Tibial artery (tissue), 4 donors: ENCODE data around the gene IL22RA2.

Experiments used
- DNase-seq, 2 donors: peaks; one replicate each; pipeline ENCODE4 v3.0.0-alpha.2; 2019
- H3K27ac ChIP-seq, 2 donors: fragments of 200-600 bp; sonication (generic) in 1 of 2; 1 replicate in 1 of 2; 2 replicates in 1 of 2; pipeline ENCODE4 v1.5.1; 2018 to 2019; ENCODE audit warnings: mild to moderate bottlenecking in 1 of 2
- H3K27me3 ChIP-seq, 2 donors: fragments of 200-600 bp; sonication (generic) in 1 of 2; one replicate each; pipeline versions ENCODE4 v1.5.1 to v1.6.0; 2016 to 2019
- H3K36me3 ChIP-seq, 3 donors: fragments of 200-600 bp; sonication (generic) in 2 of 3; one replicate each; pipeline ENCODE4 v1.5.1; 2016 to 2019; ENCODE audit warnings: mild to moderate bottlenecking in 2 of 3
- H3K4me1 ChIP-seq, 4 donors: fragments of 200-600 bp; sonication (generic) in 2 of 4; 1 replicate in 3 of 4; 2 replicates in 1 of 4; pipeline ENCODE4 v1.5.1; 2016 to 2019
- H3K4me3 ChIP-seq, 2 donors: fragments of 200-600 bp; sonication (generic) in 1 of 2; 1 replicate in 1 of 2; 2 replicates in 1 of 2; pipeline ENCODE4 v1.5.1; 2018 to 2019; ENCODE audit warnings: mild to moderate bottlenecking in 2 of 2
- H3K9me3 ChIP-seq, 3 donors: fragments of 200-600 bp; sonication (generic) in 1 of 3; one replicate each; pipeline ENCODE4 v1.5.1; 2016 to 2019
- intact Hi-C: fragments of 100-400 bp; cut with DNase I; formaldehyde crosslinking; loops from one replicate; pipeline ENCODE4 v1.15.0; 2023; ENCODE audit warnings: low total_unique reads
- TF ChIP-seq, protein P1 (sequence below), 2 experiments: fragments of 200-600 bp in 1 of 2; fragments of 450-650 bp in 1 of 2; IDR thresholded peaks; one replicate each; pipeline ENCODE4 v1.5.1; 2017 to 2019; ENCODE audit warnings: antibody characterized with exemption in 2 of 2, mild to moderate bottlenecking in 1 of 2, moderate library complexity in 1 of 2

IL22RA2 gene

DNA sequence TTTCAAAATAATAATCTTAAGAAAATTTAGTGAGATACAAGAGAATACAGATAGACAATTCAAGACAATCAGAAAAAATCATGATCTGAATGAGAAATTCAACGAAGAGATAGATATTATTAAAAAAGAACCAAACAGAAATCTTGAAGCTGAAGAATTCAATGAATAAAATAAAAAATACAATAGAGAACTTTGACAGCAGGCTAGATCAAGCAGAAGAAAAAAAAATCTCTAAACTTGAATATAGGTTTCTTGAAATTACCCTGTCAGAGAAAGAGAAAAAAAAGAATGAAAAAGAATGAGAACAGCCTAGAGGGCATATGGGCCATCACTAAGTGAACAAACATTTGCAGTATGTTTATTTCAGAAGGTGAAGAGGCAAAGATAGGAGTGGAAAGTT, 39.0 kb downstream of the IL22RA2 start:
- no peaks in the 10 kb centered on the region for H3K4me1 ChIP-seq
- H3K4me3 ChIP-seq = no peak overlapping the region
- DNase-seq = no peak
- H3K9me3 ChIP-seq = peaks cover 0 to 10% (median 8%) of the 10 kb centered on the region in 3 donors
- TF ChIP-seq, protein P1, sequence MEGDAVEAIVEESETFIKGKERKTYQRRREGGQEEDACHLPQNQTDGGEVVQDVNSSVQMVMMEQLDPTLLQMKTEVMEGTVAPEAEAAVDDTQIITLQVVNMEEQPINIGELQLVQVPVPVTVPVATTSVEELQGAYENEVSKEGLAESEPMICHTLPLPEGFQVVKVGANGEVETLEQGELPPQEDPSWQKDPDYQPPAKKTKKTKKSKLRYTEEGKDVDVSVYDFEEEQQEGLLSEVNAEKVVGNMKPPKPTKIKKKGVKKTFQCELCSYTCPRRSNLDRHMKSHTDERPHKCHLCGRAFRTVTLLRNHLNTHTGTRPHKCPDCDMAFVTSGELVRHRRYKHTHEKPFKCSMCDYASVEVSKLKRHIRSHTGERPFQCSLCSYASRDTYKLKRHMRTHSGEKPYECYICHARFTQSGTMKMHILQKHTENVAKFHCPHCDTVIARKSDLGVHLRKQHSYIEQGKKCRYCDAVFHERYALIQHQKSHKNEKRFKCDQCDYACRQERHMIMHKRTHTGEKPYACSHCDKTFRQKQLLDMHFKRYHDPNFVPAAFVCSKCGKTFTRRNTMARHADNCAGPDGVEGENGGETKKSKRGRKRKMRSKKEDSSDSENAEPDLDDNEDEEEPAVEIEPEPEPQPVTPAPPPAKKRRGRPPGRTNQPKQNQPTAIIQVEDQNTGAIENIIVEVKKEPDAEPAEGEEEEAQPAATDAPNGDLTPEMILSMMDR (IDR thresholded peaks at IDR 0.05) = no peak
- peaks cover 0 to 5% of the 10 kb centered on the region in 2 donors for H3K27me3 ChIP-seq
- no peak overlapping the region for H3K27ac ChIP-seq
- H3K36me3 ChIP-seq = no peaks in the 10 kb centered on the region
- intact Hi-C loops = no loop called here

DNA sequence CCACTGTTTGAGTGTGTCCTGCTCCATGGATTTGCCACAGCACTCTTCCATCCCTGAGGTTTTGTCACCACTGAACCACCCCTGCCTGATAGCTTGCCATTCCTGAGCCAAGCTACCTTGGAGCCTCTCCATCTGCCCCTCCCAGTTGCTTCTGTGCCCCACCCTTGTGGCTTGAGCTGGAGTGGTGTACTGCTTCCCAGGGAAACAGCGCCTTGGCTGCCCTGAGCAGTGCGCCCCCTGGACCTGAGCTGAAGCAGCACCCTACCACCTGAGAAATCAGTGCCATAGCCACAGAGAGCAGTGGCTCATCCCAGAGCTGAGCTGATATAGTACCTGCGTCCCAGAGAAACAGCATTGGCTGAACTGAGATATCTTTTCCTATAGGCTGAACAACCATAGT, 40.3 kb downstream of the IL22RA2 start:
- H3K36me3 ChIP-seq = no peaks in the 10 kb centered on the region

DNA sequence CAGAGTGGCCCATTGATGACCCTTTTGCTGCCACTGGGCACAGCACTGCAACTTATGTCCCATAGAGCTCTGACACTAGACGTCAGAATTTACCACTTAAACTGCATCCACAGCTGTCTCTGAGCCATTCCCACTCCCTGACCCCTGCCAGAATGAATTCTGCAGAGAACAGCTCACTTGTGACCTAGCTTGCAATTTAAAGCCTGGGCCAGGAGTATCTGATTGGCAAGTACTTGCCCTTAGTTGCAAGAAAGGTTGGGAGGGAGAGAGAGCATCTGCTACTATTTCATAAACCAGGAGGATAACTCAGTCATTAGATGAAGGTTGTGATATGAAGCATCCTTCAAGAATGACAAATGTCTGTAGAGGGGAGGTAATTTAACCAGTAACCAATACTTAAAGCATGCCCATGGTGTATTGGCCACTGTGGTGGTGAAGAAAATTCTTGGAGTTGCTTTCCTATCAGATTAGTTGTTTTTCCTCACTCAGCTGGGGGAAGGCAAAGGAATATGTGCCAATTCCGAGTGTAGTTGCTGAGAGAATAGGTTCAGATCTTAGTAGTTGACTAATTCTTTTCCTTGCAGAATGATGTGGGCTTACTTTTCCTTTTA, 46.5 kb downstream of the IL22RA2 start:
- TF ChIP-seq, protein P1 (IDR thresholded peaks at IDR 0.05) = no peak
- H3K4me1 ChIP-seq = no peaks in the 10 kb centered on the region
- intact Hi-C loops = no loop called here
- no peaks in the 10 kb centered on the region for H3K9me3 ChIP-seq
- H3K27me3 ChIP-seq = peaks cover 0 to 5% of the 10 kb centered on the region in 2 donors
- H3K36me3 ChIP-seq = no peaks in the 10 kb centered on the region
- H3K4me3 ChIP-seq = no peak overlapping the region
- no peak overlapping the region for H3K27ac ChIP-seq
- no peak for DNase-seq

More for the DNA sequence above, 40.3 kb downstream of the IL22RA2 start:
- H3K4me1 ChIP-seq = no peaks in the 10 kb centered on the region
- peaks cover 0 to 10% (median 8%) of the 10 kb centered on the region in 3 donors for H3K9me3 ChIP-seq
- peaks cover 0 to 5% of the 10 kb centered on the region in 2 donors for H3K27me3 ChIP-seq
- DNase-seq = no peak
- TF ChIP-seq, protein P1 (IDR thresholded peaks at IDR 0.05) = no peak
- intact Hi-C loops = no loop called here
- H3K27ac ChIP-seq = no peak overlapping the region
- no peak overlapping the region for H3K4me3 ChIP-seq

DNA sequence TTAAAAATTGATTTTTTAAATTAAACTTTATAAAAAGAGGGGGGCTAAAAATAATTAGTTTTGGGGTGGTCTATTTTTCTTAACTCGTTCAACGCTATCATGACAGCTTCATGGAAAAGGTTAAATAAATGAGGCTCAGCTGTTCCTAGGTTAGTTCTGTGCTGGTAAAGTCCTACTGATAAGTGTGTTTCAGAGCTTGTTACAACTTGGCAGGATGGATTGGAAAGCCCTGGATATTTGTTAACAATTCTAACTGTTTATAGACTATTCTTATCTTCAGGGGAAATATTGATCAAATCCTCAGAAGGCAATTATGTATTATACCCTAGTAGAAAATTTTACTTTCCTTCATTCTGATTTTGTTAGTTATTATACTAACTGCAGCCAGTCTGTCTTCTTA, 50.4 kb downstream of the IL22RA2 start:
- intact Hi-C loops = no loop called here
- TF ChIP-seq, protein P1 (IDR thresholded peaks at IDR 0.05) = no peak

DNA sequence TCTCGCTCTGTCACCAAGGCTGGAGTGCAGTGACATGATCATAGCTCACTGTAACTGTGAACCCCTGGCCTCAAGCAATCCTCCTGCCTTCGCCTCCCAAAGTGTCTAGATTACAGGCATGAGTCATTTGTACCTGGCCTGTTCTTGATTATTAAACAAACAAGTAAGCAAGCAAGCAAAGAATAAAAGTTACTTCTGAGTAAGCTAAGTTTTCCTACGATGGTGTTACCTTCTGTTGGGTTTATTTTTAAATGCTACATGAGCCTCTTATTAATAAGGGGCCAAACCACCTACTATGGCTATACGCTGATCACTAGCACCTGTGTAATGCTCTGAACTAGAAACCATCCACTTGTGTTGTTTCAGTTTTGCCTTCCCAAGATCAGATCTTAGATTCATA, 50.8 kb downstream of the IL22RA2 start:
- no peak overlapping the region for H3K4me3 ChIP-seq
- no peaks in the 10 kb centered on the region for H3K4me1 ChIP-seq
- H3K27ac ChIP-seq = no peak overlapping the region
- intact Hi-C loops = no loop called here
- H3K9me3 ChIP-seq = peaks cover 0 to 15% (median 0%) of the 10 kb centered on the region in 3 donors
- no peak for DNase-seq
- no peaks in the 10 kb centered on the region for H3K27me3 ChIP-seq
- TF ChIP-seq, protein P1 (IDR thresholded peaks at IDR 0.05) = no peak
- H3K36me3 ChIP-seq = no peaks in the 10 kb centered on the region

More for the DNA sequence above, 50.4 kb downstream of the IL22RA2 start:
- Histone ChIP-seq H3K4me1 (no peaks in the 10 kb centered on the region), H3K9me3 (peaks cover 0 to 15% (median 0%) of the 10 kb centered on the region in 3 donors), H3K27me3 (no peaks in the 10 kb centered on the region), H3K27ac (no peak overlapping the region), H3K36me3 (no peaks in the 10 kb centered on the region), H3K4me3 (no peak overlapping the region)
- no peak for DNase-seq
